HEK293 (cell line): ENCODE data around the gene HDAC7.

Experiments used
- CTCF ChIA-PET: fragments of 350-600 bp; formaldehyde crosslinking; extraction: SDS; loops from one replicate; lab custom pipeline; 2021; ENCODE audit warnings: antibody characterized with exemption; lab: Yijun Ruan, JAX
- POLR2A ChIA-PET: fragments of 300-600 bp; formaldehyde crosslinking; extraction: SDS; loops from one replicate; lab custom pipeline; 2020; ENCODE audit warnings: antibody characterized with exemption, inconsistent platforms; lab: Yijun Ruan, JAX
- H3K27ac ChIP-seq: fragments of 200-500 bp; sonication (Bioruptor generic); 2 replicates; pipeline ENCODE4 v1.5.1; 2014; ENCODE audit warnings: low read depth, low read length, control low read depth, inconsistent platforms; ENCODE audit errors: extremely low read depth
- H3K36me3 ChIP-seq, 2 experiments: fragments of 200-500 bp in 1 of 2; sonication (Bioruptor generic) in 1 of 2; 1 replicate in 1 of 2; 2 replicates in 1 of 2; pipeline ENCODE4 v1.5.1; 2014 to 2017; ENCODE audit warnings: inconsistent platforms in 2 of 2, low read length in 2 of 2; ENCODE audit not compliant: control insufficient read depth in 2 of 2, insufficient read depth in 1 of 2
- H3K4me1 ChIP-seq: fragments of 200-500 bp; sonication (Bioruptor generic); 2 replicates; pipeline ENCODE4 v1.5.1; 2014; ENCODE audit warnings: mild to moderate bottlenecking, low read length, inconsistent platforms; ENCODE audit not compliant: control insufficient read depth, insufficient read depth
- H3K4me3 ChIP-seq: 2 replicates; pipeline ENCODE4 v1.5.1; 2011; ENCODE audit warnings: low read depth, mild to moderate bottlenecking, control low read depth, low read length, moderate library complexity
- H3K9me3 ChIP-seq: fragments of 200-500 bp; sonication (Bioruptor generic); 2 replicates; pipeline ENCODE4 v1.5.1; 2014; ENCODE audit warnings: low read depth, low read length, inconsistent platforms; ENCODE audit not compliant: control insufficient read depth, insufficient read depth
- EGR2 ChIP-seq: fragments of 450-650 bp; formaldehyde crosslinking; IDR thresholded peaks from 2 replicates; pipeline ENCODE4 v1.5.1; 2016; ENCODE audit warnings: low read depth, missing biosample characterization, missing genetic modification characterization
- FEZF1 ChIP-seq: fragments of 450-650 bp; formaldehyde crosslinking; IDR thresholded peaks from 2 replicates; pipeline ENCODE4 v1.5.1; 2016; ENCODE audit warnings: missing biosample characterization, missing genetic modification characterization
- KLF1 ChIP-seq: fragments of 450-650 bp; formaldehyde crosslinking; IDR thresholded peaks from 2 replicates; pipeline ENCODE4 v1.5.1; 2016; ENCODE audit warnings: missing biosample characterization, missing genetic modification characterization
- KLF17 ChIP-seq: fragments of 450-650 bp; formaldehyde crosslinking; IDR thresholded peaks from 2 replicates; pipeline ENCODE4 v1.5.1; 2016; ENCODE audit warnings: missing biosample characterization, missing genetic modification characterization
- KLF9 ChIP-seq: fragments of 450-650 bp; formaldehyde crosslinking; IDR thresholded peaks from 2 replicates; pipeline ENCODE4 v1.5.1; 2016; ENCODE audit warnings: missing biosample characterization, missing genetic modification characterization, low read depth
- OVOL3 ChIP-seq: fragments of 450-650 bp; formaldehyde crosslinking; IDR thresholded peaks from 2 replicates; pipeline ENCODE4 v1.5.1; 2016; ENCODE audit warnings: missing biosample characterization, missing genetic modification characterization
- SCRT1 ChIP-seq: fragments of 450-650 bp; formaldehyde crosslinking; IDR thresholded peaks from 2 replicates; pipeline ENCODE4 v1.5.1; 2016; ENCODE audit warnings: missing biosample characterization, missing genetic modification characterization, borderline replicate concordance
- ZBTB1 ChIP-seq: fragments of 450-650 bp; formaldehyde crosslinking; IDR thresholded peaks from 2 replicates; pipeline ENCODE4 v1.5.1; 2016; ENCODE audit warnings: missing biosample characterization, missing genetic modification characterization
- ZNF132 ChIP-seq: fragments of 450-650 bp; formaldehyde crosslinking; IDR thresholded peaks from 2 replicates; pipeline ENCODE4 v1.5.1; 2017; ENCODE audit warnings: missing biosample characterization, missing genetic modification characterization, borderline replicate concordance
- ZNF175 ChIP-seq: fragments of 450-650 bp; formaldehyde crosslinking; IDR thresholded peaks from 2 replicates; pipeline ENCODE4 v1.5.1; 2016; ENCODE audit warnings: missing biosample characterization, missing genetic modification characterization
- ZNF350 ChIP-seq: fragments of 450-650 bp; formaldehyde crosslinking; IDR thresholded peaks from 2 replicates; pipeline ENCODE4 v1.5.0; 2017; ENCODE audit warnings: missing biosample characterization, mild to moderate bottlenecking, missing genetic modification characterization
- ZNF645 ChIP-seq: fragments of 450-650 bp; formaldehyde crosslinking; IDR thresholded peaks from 2 replicates; pipeline ENCODE4; 2016; ENCODE audit warnings: missing biosample characterization, missing genetic modification characterization
- ZNF792 ChIP-seq: fragments of 450-650 bp; formaldehyde crosslinking; IDR thresholded peaks from 2 replicates; pipeline ENCODE4 v1.5.1; 2016; ENCODE audit warnings: missing biosample characterization, missing genetic modification characterization
- ZXDB ChIP-seq: fragments of 450-650 bp; formaldehyde crosslinking; IDR thresholded peaks from 2 replicates; pipeline ENCODE4 v1.5.1; 2016; ENCODE audit warnings: missing biosample characterization, missing genetic modification characterization
- TF ChIP-seq, protein P1 (sequence below): fragments of 450-650 bp; formaldehyde crosslinking; IDR thresholded peaks from 2 replicates; pipeline ENCODE4 v1.5.1; 2016; ENCODE audit warnings: missing biosample characterization, missing genetic modification characterization
- TF ChIP-seq, protein P2 (sequence below): fragments of 450-650 bp; formaldehyde crosslinking; IDR thresholded peaks from 2 replicates; pipeline ENCODE4 v1.5.1; 2017; ENCODE audit warnings: missing biosample characterization, mild to moderate bottlenecking, missing genetic modification characterization, moderate library complexity

HDAC7 gene

GRCh38 chr12:47864646-47865235 lies 45.0 kb upstream of the HDAC7 start (continued):
- TF ChIP-seq ZNF792 (tag by site-specific recombination) (no peak), ZBTB1 (tag by site-specific recombination) (no peak), ZNF175 (tag by site-specific recombination) (no peak)

DNA sequence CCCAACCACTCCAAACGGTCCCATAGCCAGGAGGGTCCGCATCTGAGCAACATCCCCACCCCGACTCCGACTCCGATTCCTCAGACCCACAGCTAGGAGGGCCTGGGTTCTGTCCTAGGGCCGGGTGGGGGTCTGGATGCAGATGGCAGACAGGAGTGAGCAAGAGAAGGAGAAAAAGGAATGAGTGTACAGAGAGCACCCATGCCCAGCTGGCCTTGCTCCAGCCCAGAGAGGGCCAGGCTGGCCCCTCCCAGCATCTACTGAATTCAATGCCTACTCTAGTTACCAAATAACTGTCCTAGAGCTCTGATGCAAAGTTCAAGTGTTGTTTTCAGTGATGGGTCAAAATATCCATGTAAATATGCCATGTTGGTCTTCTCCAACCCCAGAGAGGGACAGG lies 44.3 kb upstream of the HDAC7 start:
- Histone ChIP-seq H3K4me1 (no peaks in the 10 kb centered on the region), H3K4me3 (no peak overlapping the region), H3K9me3 (no peaks in the 10 kb centered on the region), H3K36me3 (no peaks in the 10 kb centered on the region), H3K27ac (no peak overlapping the region)
- ChIA-PET CTCF (no interaction called here), POLR2A (no interaction called here)
- no peak for TF ChIP-seq FEZF1 (tag by site-specific recombination)
- TF ChIP-seq ZNF350, result no peak
- TF ChIP-seq ZXDB (tag by site-specific recombination), result no peak
- no peak for TF ChIP-seq EGR2
- no peak for TF ChIP-seq SCRT1 (tag by site-specific recombination)
- no peak for TF ChIP-seq ZNF132
- TF ChIP-seq, protein P1, sequence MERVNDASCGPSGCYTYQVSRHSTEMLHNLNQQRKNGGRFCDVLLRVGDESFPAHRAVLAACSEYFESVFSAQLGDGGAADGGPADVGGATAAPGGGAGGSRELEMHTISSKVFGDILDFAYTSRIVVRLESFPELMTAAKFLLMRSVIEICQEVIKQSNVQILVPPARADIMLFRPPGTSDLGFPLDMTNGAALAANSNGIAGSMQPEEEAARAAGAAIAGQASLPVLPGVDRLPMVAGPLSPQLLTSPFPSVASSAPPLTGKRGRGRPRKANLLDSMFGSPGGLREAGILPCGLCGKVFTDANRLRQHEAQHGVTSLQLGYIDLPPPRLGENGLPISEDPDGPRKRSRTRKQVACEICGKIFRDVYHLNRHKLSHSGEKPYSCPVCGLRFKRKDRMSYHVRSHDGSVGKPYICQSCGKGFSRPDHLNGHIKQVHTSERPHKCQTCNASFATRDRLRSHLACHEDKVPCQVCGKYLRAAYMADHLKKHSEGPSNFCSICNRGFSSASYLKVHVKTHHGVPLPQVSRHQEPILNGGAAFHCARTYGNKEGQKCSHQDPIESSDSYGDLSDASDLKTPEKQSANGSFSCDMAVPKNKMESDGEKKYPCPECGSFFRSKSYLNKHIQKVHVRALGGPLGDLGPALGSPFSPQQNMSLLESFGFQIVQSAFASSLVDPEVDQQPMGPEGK (tag by site-specific recombination), result no peak
- TF ChIP-seq ZNF645 (tag by site-specific recombination), result no peak

GRCh38 chr12:47863467-47863866 lies 43.8 kb upstream of the HDAC7 start:
- no peak overlapping the region for H3K4me3 ChIP-seq
- no peaks in the 10 kb centered on the region for H3K9me3 ChIP-seq
- CTCF ChIA-PET, result no interaction called here
- no peaks in the 10 kb centered on the region for H3K36me3 ChIP-seq
- H3K4me1 ChIP-seq, result no peaks in the 10 kb centered on the region
- POLR2A ChIA-PET, result no interaction called here
- TF ChIP-seq OVOL3 (tag by site-specific recombination) (no peak), KLF17 (tag by site-specific recombination) (peak; percentile 79), KLF1 (tag by site-specific recombination) (0 out of 2 replicates have a peak, but pooled peaks have one; percentile 28)
- no peak overlapping the region for H3K27ac ChIP-seq

DNA sequence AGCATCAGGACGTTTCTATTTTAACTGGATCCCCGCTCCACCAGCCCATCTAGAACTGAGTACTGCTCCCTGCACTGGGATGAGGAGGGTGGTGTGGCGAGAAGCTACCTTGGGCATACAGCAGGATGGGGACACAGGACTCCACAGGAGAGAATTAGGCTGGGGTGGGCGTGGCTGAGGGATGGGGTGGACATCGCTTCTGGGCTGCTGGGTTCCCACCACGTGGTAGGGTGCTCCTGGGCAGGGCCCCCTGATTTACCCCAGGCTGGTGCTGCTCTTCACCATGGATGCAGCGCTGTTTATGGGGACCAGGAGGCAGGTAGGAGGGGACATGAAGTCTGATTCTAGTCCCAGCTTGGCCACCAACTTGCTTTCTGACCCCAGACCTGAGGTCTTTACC lies 43.2 kb upstream of the HDAC7 start:
- no peaks in the 10 kb centered on the region for H3K9me3 ChIP-seq
- CTCF ChIA-PET, result no interaction called here
- peak; percentile 47; the same call in 1 of the 2 replicates for TF ChIP-seq KLF9 (tag by site-specific recombination)
- TF ChIP-seq, protein P2, sequence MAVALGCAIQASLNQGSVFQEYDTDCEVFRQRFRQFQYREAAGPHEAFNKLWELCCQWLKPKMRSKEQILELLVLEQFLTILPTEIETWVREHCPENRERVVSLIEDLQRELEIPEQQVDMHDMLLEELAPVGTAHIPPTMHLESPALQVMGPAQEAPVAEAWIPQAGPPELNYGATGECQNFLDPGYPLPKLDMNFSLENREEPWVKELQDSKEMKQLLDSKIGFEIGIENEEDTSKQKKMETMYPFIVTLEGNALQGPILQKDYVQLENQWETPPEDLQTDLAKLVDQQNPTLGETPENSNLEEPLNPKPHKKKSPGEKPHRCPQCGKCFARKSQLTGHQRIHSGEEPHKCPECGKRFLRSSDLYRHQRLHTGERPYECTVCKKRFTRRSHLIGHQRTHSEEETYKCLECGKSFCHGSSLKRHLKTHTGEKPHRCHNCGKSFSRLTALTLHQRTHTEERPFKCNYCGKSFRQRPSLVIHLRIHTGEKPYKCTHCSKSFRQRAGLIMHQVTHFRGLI, result no peak
- H3K36me3 ChIP-seq, result no peaks in the 10 kb centered on the region
- no peaks in the 10 kb centered on the region for H3K4me1 ChIP-seq
- H3K27ac ChIP-seq, result no peak overlapping the region
- POLR2A ChIA-PET, result no interaction called here
- no peak overlapping the region for H3K4me3 ChIP-seq
